GM23338 (cell line): ENCODE data around the gene DCAF17. TPM values are rescaled to one million over a fixed set of nuclear protein-coding genes. Genes with fewer than 3 reads are reported as not detected.

ENCODE experiments used
- ATAC-seq: fragments of 200-7000 bp; cut with Tn5 transposase; 3 replicates; pipeline ENCODE4 v1.9.1; 2020
- DNase-seq: peaks from one replicate; pipeline ENCODE4 v3.0.0-alpha.2; 2015; ENCODE audit warnings: low spot score
- H2AFZ ChIP-seq: fragments of 200-600 bp; sonication (generic); 2 replicates; pipeline ENCODE4 v1.8.0; 2016; ENCODE audit warnings: antibody characterized with exemption, mild to moderate bottlenecking, moderate library complexity
- H3F3A ChIP-seq: fragments of 200-600 bp; sonication (generic); replicated peaks from 2 replicates; pipeline ENCODE4 v1.8.0; 2017; ENCODE audit warnings: antibody characterized with exemption, mixed run types, low read depth
- H3K27ac ChIP-seq: fragments of 200-600 bp; sonication (generic); 2 replicates; pipeline ENCODE4 v1.6.1; 2016; ENCODE audit warnings: low read depth
- H3K27me3 ChIP-seq: fragments of 200-600 bp; sonication (generic); 2 replicates; pipeline ENCODE4 v1.8.0; 2016; ENCODE audit warnings: mild to moderate bottlenecking, mixed run types, moderate library complexity; ENCODE audit not compliant: insufficient read depth
- H3K36me3 ChIP-seq: fragments of 200-600 bp; sonication (generic); 2 replicates; pipeline ENCODE4 v1.8.0; 2016; ENCODE audit warnings: mild to moderate bottlenecking; ENCODE audit not compliant: insufficient read depth
- H3K4me1 ChIP-seq: fragments of 200-600 bp; sonication (generic); 2 replicates; pipeline ENCODE4 v1.8.0; 2016; ENCODE audit warnings: mild to moderate bottlenecking, moderate library complexity; ENCODE audit not compliant: insufficient read depth
- H3K4me2 ChIP-seq: fragments of 200-600 bp; sonication (generic); 2 replicates; pipeline ENCODE4 v1.7.1; 2017; ENCODE audit warnings: mixed run types
- H3K4me3 ChIP-seq: fragments of 200-600 bp; sonication (generic); 2 replicates; pipeline ENCODE4 v1.6.1; 2016; ENCODE audit warnings: mixed run types
- H3K79me2 ChIP-seq: fragments of 200-600 bp; sonication (generic); replicated peaks from 2 replicates; pipeline ENCODE4 v1.8.0; 2017; ENCODE audit warnings: mild to moderate bottlenecking; ENCODE audit not compliant: insufficient read depth
- H3K9me2 ChIP-seq: fragments of 200-600 bp; sonication (generic); 2 replicates; pipeline ENCODE4 v1.8.0; 2017; ENCODE audit not compliant: insufficient read depth
- H4K20me1 ChIP-seq: fragments of 200-600 bp; sonication (generic); replicated peaks from 2 replicates; pipeline ENCODE4 v1.8.0; 2017; ENCODE audit warnings: mild to moderate bottlenecking; ENCODE audit not compliant: insufficient read depth
- H3K27ac Mint-ChIP-seq: 2 replicates; pipeline ENCODE4 v1.8.0; 2020; ENCODE audit warnings: inconsistent platforms, mild to moderate bottlenecking, moderate library complexity, mixed read lengths
- H3K27me3 Mint-ChIP-seq: 3 replicates; pipeline ENCODE4 v1.8.0; 2022; ENCODE audit warnings: low read depth, mild to moderate bottlenecking, moderate library complexity, mixed read lengths, inconsistent platforms; ENCODE audit not compliant: insufficient read depth, poor library complexity
- H3K36me3 Mint-ChIP-seq: 3 replicates; pipeline ENCODE4 v1.8.0; 2021; ENCODE audit warnings: low read depth, mild to moderate bottlenecking, inconsistent platforms, moderate library complexity, mixed read lengths
- H3K4me1 Mint-ChIP-seq: 3 replicates; pipeline ENCODE4 v1.8.0; 2020; ENCODE audit warnings: mild to moderate bottlenecking, inconsistent platforms, mixed read lengths
- H3K4me3 Mint-ChIP-seq: 3 replicates; pipeline ENCODE4 v1.8.0; 2021; ENCODE audit warnings: moderate library complexity, mild to moderate bottlenecking, inconsistent platforms, mixed read lengths
- H3K9me3 Mint-ChIP-seq: 3 replicates; pipeline ENCODE4 v1.8.0; 2020; ENCODE audit warnings: moderate library complexity, mild to moderate bottlenecking, inconsistent platforms, mixed read lengths
- EZH2 ChIP-seq: fragments of 200-600 bp; sonication (generic); IDR thresholded peaks from one replicate; pipeline ENCODE4 v1.8.0; 2017; ENCODE audit warnings: antibody characterized with exemption, mild to moderate bottlenecking, low read depth; ENCODE audit not compliant: unreplicated experiment
- EZH2phosphoT487 ChIP-seq: fragments of 200-600 bp; sonication (generic); IDR thresholded peaks from one replicate; pipeline ENCODE4 v1.8.1; 2018; ENCODE audit warnings: antibody characterized with exemption; ENCODE audit not compliant: unreplicated experiment
- POLR2AphosphoS5 ChIP-seq: IDR thresholded peaks from 2 replicates; pipeline ENCODE4 v1.6.1; 2016; ENCODE audit warnings: antibody characterized with exemption, low read depth
- ZNF331 ChIP-seq: fragments of 250-450 bp; sonication (Bioruptor Pico); IDR thresholded peaks from 2 replicates; pipeline ENCODE4 v1.5.0; 2020; ENCODE audit warnings: low read depth, mild to moderate bottlenecking, moderate library complexity
- polyA plus RNA-seq: library from polyadenylated mRNA; unstranded; fragments of >200 nt; fragmentation: Nextera tagmentation; extraction: Ambion mirVana; gene quantifications from 2 replicates; pipeline ENCODE4 v1.2.1, GENCODE V29; 2016
- total RNA-seq: library from RNA; depleted of rRNA; stranded (reverse); fragments of >200 nt; shearing (Covaris generic); gene quantifications from 2 replicates; pipeline ENCODE4 v1.2.3, GENCODE V29; 2014
- TF ChIP-seq, protein P1 (sequence below), 2 experiments: fragments of 200-600 bp in 1 of 2; sonication (generic) in 1 of 2; conservative IDR thresholded peaks; 2 replicates each; pipeline versions ENCODE4 v1.5.1 to v1.6.1; 2016 to 2017; ENCODE audit warnings: antibody characterized with exemption in 2 of 2, low read depth in 2 of 2, mild to moderate bottlenecking in 2 of 2, moderate library complexity in 1 of 2

Gene DCAF17
- total and polyA plus RNA-seq, 2 experiments from 2014 or later = 11.0 to 37.3 TPM

DNA sequence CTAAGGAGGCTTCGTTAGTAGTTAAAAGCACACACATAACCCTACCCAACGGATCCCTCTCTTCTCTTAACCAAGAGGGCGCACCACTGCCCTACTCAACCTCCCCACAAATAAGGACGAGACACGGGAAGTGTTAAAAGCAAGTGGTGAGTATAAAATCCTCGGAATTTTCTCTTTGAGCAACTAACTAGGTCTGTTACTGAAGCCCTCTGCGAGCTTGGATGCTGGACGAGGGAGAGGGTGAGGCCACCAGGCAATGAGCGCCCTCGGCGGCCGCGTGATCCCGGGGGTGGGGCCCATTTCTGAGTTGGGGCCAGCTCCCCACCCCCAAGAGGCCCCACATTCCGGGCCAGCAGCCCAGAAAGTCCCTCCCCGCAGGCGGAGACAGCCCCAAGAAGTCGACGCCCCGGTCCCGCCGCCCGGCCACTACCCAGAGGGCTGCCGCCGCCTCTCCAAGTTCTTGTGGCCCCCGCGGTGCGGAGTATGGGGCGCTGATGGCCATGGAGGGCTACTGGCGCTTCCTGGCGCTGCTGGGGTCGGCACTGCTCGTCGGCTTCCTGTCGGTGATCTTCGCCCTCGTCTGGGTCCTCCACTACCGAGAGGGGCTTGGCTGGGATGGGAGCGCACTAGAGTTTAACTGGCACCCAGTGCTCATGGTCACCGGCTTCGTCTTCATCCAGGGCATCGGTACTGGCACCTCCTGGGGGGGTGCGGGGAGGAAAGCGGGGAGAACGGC, 88.2 kb downstream of the DCAF17 start, which contains the start of gene CYBRD1:
CYBRD1 (plus strand) TSS at position 423 of the 736 bp plus-strand sequence; CDS start at position 495, 72 bp downstream.
- no peaks in the 10 kb centered on the region for H3K36me3 ChIP-seq
- H3K27me3 ChIP-seq = no peaks in the 10 kb centered on the region
- H4K20me1 ChIP-seq = no peaks in the 10 kb centered on the region
- Mint-ChIP-seq H3K4me1 (peaks cover 30% of the 10 kb centered on the region), H3K4me3 (peak within 1 kb of the TSS; percentile 96), H3K27ac (no peak within 1 kb of the TSS; the same call in 1 of the 2 replicates), H3K27me3 (peaks cover 13% of the 10 kb centered on the region), H3K9me3 (no peaks in the 10 kb centered on the region), H3K36me3 (no peaks in the 10 kb centered on the region; the same call in 2 of the 3 replicates)
- peak within 1 kb of the TSS; percentile 90 for H3K4me2 ChIP-seq
- ATAC-seq (peak; percentile 61), DNase-seq (peak; percentile 77)
- peak within 1 kb of the TSS; percentile 91 for H2AFZ ChIP-seq
- H3K4me1 ChIP-seq = peaks cover 18% of the 10 kb centered on the region
- peaks cover 27% of the 10 kb centered on the region for H3K79me2 ChIP-seq
- peak within 1 kb of the TSS; percentile 97 for H3K4me3 ChIP-seq
- H3K27ac ChIP-seq = peak within 1 kb of the TSS; percentile 84
- H3F3A ChIP-seq = 0 out of 2 replicates have a peak, but pooled peaks cover 3% of the 10 kb centered on the region
- no peaks in the 10 kb centered on the region for H3K9me2 ChIP-seq
- TF ChIP-seq EZH2 (no peak), ZNF331 (no peak), POLR2AphosphoS5 (peak; percentile 73), EZH2phosphoT487 (no peak)
- TF ChIP-seq, protein P1, sequence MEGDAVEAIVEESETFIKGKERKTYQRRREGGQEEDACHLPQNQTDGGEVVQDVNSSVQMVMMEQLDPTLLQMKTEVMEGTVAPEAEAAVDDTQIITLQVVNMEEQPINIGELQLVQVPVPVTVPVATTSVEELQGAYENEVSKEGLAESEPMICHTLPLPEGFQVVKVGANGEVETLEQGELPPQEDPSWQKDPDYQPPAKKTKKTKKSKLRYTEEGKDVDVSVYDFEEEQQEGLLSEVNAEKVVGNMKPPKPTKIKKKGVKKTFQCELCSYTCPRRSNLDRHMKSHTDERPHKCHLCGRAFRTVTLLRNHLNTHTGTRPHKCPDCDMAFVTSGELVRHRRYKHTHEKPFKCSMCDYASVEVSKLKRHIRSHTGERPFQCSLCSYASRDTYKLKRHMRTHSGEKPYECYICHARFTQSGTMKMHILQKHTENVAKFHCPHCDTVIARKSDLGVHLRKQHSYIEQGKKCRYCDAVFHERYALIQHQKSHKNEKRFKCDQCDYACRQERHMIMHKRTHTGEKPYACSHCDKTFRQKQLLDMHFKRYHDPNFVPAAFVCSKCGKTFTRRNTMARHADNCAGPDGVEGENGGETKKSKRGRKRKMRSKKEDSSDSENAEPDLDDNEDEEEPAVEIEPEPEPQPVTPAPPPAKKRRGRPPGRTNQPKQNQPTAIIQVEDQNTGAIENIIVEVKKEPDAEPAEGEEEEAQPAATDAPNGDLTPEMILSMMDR (conservative IDR thresholded peaks at IDR 0.05; ENCODE audit: low read depth in 2 of 2) = peak; percentile 24 to 30; a peak in 3 of 4 replicates

DNA sequence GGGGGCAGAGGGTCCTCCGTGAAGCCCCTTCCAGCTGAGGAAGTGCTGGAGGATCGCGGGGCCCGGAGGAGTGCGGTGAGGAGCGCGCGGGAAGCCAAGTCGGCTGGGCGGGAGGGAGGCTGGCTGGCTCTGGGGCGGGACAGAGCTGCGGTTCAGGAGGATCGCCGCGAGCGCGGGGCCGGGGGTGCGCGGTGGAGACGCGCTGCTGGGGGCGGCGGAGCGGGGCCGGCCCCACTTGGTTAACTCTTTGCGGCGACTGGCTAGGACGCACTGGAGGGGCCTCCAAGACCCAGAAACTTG, 88.7 kb downstream of the DCAF17 start:
- Mint-ChIP-seq H3K27me3 (peaks cover 13% of the 10 kb centered on the region), H3K4me3 (peak overlapping the region; percentile 96), H3K27ac (no peak overlapping the region), H3K36me3 (no peaks in the 10 kb centered on the region; the same call in 2 of the 3 replicates), H3K4me1 (peaks cover 30% of the 10 kb centered on the region), H3K9me3 (no peaks in the 10 kb centered on the region)
- DNase-seq = peak; percentile 63
- peak overlapping the region; percentile 84; the same call in 1 of the 2 replicates for H3K27ac ChIP-seq
- H3F3A ChIP-seq = 0 out of 2 replicates have a peak, but pooled peaks cover 3% of the 10 kb centered on the region
- peaks cover 33% of the 10 kb centered on the region for H3K79me2 ChIP-seq
- peak overlapping the region; percentile 91 for H2AFZ ChIP-seq
- H4K20me1 ChIP-seq = no peaks in the 10 kb centered on the region
- no peaks in the 10 kb centered on the region for H3K9me2 ChIP-seq
- peak; percentile 65 for ATAC-seq
- TF ChIP-seq EZH2 (peak; percentile 2), ZNF331 (no peak)
- no peaks in the 10 kb centered on the region for H3K27me3 ChIP-seq
- H3K4me2 ChIP-seq = peak overlapping the region; percentile 90
- H3K4me1 ChIP-seq = peaks cover 18% of the 10 kb centered on the region
- H3K36me3 ChIP-seq = no peaks in the 10 kb centered on the region
- peak overlapping the region; percentile 97 for H3K4me3 ChIP-seq
